Daoy (cell line): ENCODE data around the gene KLF4. TPM values are rescaled to one million over a fixed set of nuclear protein-coding genes. Genes with fewer than 3 reads are reported as not detected.
"Not testable (repeated sequence)": the region's sequence is repeated elsewhere in the genome, so short reads cannot be mapped to it uniquely, and the experiment has no call there.

Experiments
- DNase-seq: peaks from one replicate; pipeline ENCODE4 v3.0.0-alpha.2; 2015; ENCODE audit warnings: low read depth
- total RNA-seq: library from RNA; depleted of rRNA; stranded (reverse); fragments of >200 nt; shearing (Covaris generic); gene quantifications from 2 replicates; pipeline ENCODE4 v1.2.3, GENCODE V29; 2014; rRNA removed

The KLF4 gene
- 5.7 and 6.5 TPM in 2 replicates for total RNA-seq

- DNase-seq: peak; percentile 98
Observed at GRCh38 chr9:107489687-107490605, at the start of gene KLF4. Gene KLF4 (minus strand): TSS chr9:107489769. CDS start chr9:107489172, 597 bp downstream.

- DNase-seq: no peak
Observed at GRCh38 chr9:107536462-107536861, 46.9 kb upstream of the KLF4 start.

DNA sequence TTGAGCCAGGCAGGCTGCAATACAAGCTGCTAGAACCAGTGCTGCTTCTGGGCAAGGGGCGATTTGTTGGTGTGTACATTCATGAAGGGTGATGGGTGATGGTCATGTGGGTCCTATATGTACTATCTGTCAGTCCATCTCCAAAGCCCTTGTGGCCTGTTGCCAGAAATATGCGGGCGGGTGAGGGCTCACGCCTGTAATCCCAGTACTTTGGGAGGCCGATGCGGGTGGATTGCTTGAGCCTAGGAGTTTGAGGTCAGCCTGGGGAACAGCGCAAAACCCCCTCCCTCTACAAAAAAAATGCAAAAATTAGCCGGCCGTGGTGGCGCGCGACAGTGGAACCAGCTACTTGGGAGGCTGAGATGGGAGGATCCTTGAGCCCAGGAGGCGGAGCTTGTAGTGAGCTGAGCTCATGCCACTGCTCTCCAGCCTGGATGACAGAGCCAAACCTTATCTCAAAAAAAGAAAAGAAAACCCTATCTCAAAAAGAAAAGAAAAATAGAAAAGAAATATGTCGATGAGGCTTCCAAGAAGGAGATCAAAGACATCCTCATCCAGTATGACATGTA, 45.0 kb upstream of the KLF4 start:
- no peak for DNase-seq

DNA sequence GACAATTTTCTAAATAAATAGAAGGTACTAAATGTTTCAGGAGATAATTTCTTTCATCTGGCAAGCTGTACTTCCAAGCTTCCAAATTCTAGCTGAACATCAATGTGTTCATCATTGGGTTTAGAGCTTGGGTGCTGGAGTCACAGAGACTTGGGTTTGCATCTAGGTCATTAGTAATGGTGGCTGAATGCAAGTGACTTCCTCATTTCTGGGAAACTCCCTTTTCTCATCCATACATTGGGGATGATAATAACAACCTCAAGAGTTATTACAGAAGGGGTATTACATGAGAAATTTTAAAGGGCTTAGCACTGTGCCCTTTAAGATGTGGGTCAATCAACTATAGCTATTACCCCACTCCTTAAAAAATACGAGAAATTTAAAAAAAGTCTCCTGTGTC, 41.1 kb upstream of the KLF4 start:
- no peak for DNase-seq

DNA sequence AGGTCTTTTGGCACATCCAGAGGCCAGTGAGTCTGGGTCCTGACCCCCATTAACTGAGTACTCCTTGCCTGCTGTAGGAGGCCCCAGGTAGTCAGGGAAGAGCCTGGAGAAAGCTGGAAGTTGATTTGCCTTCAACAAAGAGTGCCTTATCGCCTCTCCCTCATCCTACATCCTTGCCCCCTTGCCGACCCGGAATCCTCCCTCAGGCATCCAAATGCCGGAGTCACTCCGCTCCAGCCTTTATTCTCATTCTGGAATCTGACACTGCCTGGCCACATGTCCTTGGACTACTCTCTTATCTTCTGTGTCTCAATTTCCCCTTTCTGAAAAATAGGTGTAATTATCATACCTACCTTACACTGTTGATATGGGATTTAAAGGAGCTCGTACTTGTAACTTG, 39.1 kb upstream of the KLF4 start:
- no peak for DNase-seq

- DNase-seq: no peak
Observed at GRCh38 chr9:107523539-107523938, 34.0 kb upstream of the KLF4 start.

DNA sequence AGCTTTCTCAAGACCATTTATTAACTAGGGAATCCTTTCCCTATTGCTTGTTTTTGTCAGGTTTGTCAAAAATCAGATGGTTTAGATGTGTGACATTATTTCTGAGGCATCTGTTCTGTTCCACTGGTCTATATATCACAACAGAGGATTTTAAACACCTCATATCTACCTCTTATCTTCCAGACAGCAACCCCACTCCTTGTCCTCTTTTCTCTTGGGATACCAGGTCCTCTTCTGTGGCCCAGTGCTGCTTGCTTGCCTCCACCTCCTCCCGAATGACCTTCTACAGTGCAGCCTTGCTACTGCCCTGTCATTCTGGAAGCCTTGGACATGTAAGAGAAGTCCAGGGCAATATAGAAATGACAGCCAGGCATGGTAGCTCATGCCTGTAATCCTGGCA, 30.6 kb upstream of the KLF4 start:
- no peak for DNase-seq

DNA sequence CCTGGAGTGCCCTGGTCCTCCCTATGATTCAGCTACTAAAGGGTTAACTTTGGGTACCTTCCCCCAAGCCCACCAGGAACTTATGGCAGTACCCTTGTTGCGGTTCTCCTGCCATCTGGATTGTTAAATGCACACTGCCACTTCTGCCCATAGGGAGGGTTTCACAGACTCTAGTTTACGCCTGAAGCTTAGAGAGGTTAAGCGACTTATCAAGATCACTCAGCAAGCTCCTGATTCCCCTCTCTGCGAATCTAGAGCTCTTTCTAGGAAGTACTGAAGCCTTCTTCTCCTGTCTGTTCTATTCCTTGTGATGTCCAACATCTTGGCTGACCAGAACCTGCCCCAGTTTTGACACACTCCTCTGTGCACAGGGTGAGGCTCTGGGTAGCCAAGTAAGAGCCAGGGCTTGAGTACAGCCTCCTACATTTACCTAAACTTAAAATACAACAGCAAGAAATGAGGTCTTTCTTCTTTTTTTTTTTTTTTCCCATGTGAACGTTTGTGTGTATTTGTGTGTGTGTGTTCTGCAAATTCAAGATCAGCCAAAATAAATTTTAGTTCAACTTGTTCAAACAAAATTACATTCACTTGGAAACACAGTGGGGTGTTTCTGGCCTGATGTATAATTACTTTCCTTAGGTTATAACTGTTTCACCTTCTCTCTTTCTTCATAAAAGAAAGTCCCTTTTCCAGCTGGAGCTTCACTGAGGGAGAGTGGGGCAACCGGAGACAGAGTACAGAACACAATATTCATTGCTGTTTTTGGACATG, 28.7 kb upstream of the KLF4 start:
- no peak for DNase-seq

DNA sequence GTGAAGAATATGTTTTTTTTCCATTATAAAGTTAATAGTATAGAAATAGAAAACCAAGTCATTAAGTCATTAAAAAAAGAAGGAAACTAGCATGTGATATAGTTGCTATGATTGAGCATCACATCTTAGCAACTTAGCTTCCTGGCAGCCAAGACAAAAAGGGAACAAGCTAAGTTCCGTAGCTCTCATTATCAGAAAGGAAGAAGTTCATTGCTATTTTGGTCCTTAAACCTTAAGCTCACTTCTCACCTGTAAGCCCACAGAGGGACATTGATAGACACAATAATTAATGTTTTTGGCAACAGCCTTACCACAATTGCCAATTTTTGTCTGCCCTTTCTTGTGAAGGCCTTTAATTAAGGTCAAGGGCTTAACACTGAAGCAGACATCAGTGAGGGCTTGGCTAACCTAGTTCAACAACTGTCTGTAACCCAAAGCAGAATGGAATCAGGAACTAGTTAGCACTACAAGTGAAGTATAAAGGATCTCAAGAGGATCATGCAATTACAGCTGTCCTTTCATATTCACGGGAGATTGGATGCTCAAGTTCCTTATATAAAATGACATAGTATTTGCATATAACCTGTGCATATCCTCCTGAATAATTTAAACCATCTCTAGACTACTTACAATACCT, 24.0 kb upstream of the KLF4 start:
- DNase-seq: no peak

DNA sequence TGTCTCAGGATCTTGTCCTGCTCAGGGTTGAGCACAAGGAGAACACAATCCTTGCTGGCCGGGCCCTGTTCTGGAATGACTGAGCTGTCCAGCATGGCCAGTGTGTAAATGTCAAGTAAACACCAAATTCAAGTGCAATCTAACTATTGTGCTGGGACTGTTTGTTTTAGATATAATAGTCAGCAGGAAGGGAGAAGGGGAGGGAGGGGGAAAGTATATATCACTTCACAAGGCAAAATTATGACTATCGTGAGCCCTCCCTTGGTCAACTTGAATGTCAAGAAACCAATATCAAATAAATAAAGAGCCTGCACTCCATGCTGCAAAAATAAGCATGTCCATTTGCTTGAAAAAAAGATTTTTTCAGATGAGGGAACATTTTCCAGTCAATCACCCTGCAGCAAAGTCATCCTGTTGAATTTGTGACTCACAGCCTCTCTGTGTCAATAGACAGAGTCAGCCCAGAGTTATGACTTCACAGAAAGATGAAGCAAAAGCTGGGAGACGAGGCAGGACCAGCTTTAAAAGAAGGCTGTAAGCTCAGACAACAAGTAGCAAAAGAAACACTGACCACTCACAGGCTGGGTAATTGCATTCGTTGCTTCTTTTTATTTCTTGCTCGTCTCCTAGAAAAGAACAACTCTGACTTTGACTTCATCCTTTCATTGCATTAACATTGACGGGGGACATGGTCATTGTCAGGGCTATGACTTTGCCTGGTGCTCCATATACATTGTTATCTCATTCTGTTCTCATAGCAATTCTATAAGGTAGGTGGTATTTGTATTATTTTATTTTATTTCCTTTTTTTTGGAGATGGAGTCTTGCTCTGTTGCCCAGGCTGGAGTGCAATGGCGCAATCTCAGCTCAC, 15.3 kb upstream of the KLF4 start:
- DNase-seq: peak; percentile 84

GRCh38 chr9:107502464-107502863, 12.9 kb upstream of the KLF4 start:
- DNase-seq: no peak

DNA sequence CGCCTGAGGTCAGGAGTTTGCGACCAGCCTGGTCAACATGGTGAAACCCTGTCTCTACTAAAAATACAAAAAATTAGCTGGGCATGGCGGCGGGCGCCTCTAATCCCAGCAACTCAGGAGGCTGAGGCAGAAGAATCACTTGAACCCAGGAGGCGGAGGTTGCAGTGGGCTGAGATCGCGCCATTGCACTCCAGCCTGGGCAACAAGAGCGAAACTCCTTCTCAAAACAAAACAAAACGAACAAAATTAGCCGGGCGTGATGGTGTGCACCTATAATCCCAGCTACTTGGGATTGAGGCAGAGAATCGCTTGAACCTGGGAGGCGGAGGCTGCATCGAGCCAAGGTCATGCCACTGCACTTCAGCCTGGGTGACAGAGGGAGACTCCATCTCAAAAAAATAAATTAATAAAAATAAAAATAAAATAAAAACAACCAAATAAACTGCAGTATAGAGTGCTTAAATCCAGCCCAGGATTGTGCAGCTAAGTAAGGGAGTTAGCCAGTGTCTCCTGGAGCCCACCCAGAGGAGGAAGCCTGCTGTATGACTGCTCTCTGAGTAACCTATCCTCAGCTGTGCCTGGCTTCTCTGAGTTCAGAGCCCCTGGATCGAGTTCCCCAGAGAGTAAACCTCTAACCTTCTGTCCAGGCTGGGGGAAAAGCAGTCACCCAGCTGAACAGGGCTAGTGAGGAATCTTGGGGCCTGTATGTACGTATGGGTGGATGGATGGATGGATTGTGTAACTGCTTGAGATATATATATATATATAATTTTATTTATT, 11.0 kb upstream of the KLF4 start:
- peak; percentile 15 for DNase-seq

DNA sequence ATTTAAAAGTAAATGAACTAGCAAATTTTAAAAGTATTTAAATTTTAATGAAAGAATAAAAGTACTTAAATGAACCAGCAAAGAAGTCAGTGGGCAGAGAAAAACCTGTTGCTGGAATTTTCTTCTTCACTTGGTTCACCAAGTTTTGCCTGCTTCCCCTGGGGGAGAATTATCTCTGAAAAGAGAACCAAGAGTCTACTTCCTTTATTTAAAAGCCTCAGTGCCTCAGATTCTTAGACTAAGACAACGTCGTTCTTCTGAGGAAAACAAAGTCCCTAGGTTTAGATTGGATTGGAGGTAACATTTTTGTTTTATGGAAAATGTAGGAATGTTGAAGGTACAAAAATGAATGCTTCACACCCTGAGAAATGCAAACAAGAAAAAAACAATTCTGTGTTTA, 7.4 kb upstream of the KLF4 start:
- DNase-seq: no peak

DNA sequence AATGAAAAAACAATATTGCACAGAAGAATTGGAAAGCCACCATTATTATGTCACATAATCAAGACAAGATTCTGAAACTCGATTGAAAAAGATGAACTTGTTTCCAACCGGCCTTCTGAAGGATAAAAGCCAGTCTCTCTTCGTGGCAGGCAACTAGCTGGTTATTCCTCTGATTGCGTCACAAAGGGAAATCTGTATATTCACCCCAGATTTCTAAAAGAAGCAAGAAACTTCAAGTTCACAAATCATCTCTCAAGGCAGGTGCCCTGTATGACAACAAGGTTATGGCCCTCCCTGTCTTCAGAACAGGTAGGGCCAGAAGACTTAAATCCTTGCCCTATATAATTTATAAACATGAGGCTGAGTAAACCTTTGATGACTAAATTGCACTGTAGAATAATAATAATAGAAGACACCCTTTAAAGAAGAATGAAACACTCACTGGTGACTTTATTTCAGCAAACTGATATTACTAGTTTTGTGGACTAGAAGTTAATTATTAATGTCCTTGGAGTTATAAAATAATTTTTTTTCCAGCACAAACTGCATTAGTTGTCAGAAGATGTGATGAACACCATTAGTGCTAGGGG, 2.9 kb upstream of the KLF4 start:
- DNase-seq: no peak

DNA sequence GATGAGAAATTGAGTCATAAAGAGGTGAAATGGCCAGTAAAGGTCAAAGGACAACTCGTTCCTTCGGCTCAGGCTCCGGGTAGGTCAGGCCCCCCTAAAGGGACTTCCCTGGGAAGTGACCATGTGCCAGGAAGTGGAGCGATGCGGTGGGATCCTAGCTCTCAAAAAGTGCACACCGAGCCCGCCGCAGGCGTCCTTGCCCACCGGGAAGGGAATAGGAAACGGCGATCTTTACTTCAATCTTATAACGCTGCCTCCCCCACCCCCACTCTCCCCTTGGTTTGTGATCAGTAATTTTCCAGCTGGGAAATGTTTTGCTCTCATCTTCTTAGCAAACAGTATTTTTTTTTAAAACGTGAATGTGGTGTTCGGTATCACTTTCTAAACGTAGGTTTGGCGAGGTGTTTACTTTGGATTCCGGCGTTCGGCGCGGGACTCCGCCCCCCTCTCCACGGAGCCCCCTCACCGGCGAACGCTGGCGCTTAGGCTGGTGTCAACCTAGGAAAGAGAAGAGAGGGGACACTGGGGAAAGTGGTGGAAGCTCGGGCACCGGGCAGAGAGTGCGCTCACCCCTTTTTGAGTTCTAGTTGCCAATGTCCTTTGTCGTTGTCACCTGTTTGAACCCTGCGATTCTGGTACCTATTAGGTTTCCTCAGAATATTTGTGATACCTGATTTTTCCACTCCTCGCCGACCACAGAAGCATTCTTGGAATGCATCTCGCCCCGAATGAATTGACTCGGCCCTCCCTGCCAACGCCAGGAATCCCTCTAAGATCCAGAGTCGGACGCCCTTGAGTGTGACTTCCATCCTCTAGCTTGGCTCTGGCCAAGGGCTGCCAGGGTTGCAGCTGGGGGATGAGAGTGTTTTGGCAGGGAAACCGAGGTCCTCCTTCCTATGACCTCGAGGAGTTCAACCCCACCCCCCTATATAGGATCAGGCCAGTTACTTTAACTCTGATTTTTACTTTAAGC, 1.8 kb upstream of the KLF4 start:
- no peak for DNase-seq

DNA sequence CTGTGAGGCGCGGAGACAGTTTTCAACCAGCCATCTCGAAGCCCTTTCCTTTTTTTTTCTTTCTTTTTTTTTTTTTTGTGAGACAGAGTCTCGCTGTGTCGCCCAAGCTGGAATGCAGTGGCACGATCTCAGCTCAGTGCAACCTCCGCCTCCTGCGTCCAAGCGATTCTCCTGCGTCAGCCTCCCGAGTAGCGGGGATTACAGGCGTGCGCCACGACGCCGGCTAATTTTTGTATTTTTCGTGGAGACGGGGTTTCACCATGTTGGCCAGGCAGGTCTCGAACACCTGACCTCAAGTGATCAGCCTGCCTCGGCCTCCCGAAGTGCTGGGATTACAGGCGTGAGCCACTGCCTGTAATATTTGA, 1.0 kb upstream of the KLF4 start:
- DNase-seq: not testable (repeated sequence)

GRCh38 chr9:107489144-107489673, 360 bp downstream of the KLF4 start:
- no peak for DNase-seq

GRCh38 chr9:107488375-107489143, 1.0 kb downstream of the KLF4 start:
- DNase-seq: peak; percentile 50
